Measurements from ENCODE around the gene NUDT16L1. TPM values are rescaled to one million over a fixed set of nuclear protein-coding genes. Genes with fewer than 3 reads are reported as not detected.

Gene NUDT16L1
- total RNA-seq, 1 experiment from 2014 or later, result 33.8 TPM

GRCh38 chr16:4685776-4686496, 7.4 kb upstream of the NUDT16L1 start:
- intact Hi-C loops (cut with micrococcal nuclease; ENCODE audit: unreplicated experiment), result no loop called here
- BruUV-seq (replicated peaks), result no TSS peak
- H3K9me3 ChIP-seq (ENCODE audit: low read depth, low read length, poor library complexity, severe bottlenecking), result no peaks in the 10 kb centered on the region
- no peak overlapping the region for H3K27ac ChIP-seq (ENCODE audit: low read depth, low read length, poor library complexity, severe bottlenecking)
- ChIA-PET CTCF (no interaction called here), POLR2A (ENCODE audit: low non-redundant PET) (no interaction called here)
- no peaks in the 10 kb centered on the region for H3K4me1 ChIP-seq (ENCODE audit: insufficient read depth, low read length, poor library complexity, severe bottlenecking)
- H3K36me3 ChIP-seq (ENCODE audit: insufficient read depth, low read length, poor library complexity, severe bottlenecking), result no peaks in the 10 kb centered on the region
- TF ChIP-seq EZH2 (IDR thresholded peaks at IDR 0.05; ENCODE audit: borderline replicate concordance, low read depth, low read length, poor library complexity, severe bottlenecking), result no peak
- H3K27me3 ChIP-seq (replicated peaks; ENCODE audit: insufficient read depth, low read depth, low read length, poor library complexity), result no peaks in the 10 kb centered on the region
- DNase-seq (ENCODE audit: low spot score), result no peak
- no peak overlapping the region for H3K4me3 ChIP-seq (ENCODE audit: low read depth, low read length, poor library complexity, severe bottlenecking)

GRCh38 chr16:4686497-4687210, 6.7 kb upstream of the NUDT16L1 start:
- intact Hi-C loops (cut with micrococcal nuclease; ENCODE audit: unreplicated experiment), result no loop called here

GRCh38 chr16:4687416-4687815, 5.9 kb upstream of the NUDT16L1 start:
- ChIA-PET CTCF (interaction anchor here (0.5 kb wide), 1 partner anchor 131 kb away, joined by 3 read pairs; the partner anchor contains the start of gene C16orf96), POLR2A (ENCODE audit: low non-redundant PET) (no interaction called here)
- no peaks in the 10 kb centered on the region for H3K9me3 ChIP-seq (ENCODE audit: low read depth, low read length, poor library complexity, severe bottlenecking)
- H3K27me3 ChIP-seq (replicated peaks; ENCODE audit: insufficient read depth, low read depth, low read length, poor library complexity), result no peaks in the 10 kb centered on the region
- intact Hi-C loops (cut with micrococcal nuclease; ENCODE audit: unreplicated experiment), result no loop called here
- no peaks in the 10 kb centered on the region for H3K36me3 ChIP-seq (ENCODE audit: insufficient read depth, low read length, poor library complexity, severe bottlenecking)
- no TSS peak for BruUV-seq (replicated peaks)
- TF ChIP-seq CTCF (conservative IDR thresholded peaks at IDR 0.05; ENCODE audit: low read depth, low read length), result no peak
- no peak for TF ChIP-seq EZH2 (IDR thresholded peaks at IDR 0.05; ENCODE audit: borderline replicate concordance, low read depth, low read length, poor library complexity, severe bottlenecking)
- H3K27ac ChIP-seq (ENCODE audit: low read depth, low read length, poor library complexity, severe bottlenecking), result no peak overlapping the region
- H3K4me3 ChIP-seq (ENCODE audit: low read depth, low read length, poor library complexity, severe bottlenecking), result no peak overlapping the region
- no peak for DNase-seq (ENCODE audit: low spot score)
- no peaks in the 10 kb centered on the region for H3K4me1 ChIP-seq (ENCODE audit: insufficient read depth, low read length, poor library complexity, severe bottlenecking)

More at GRCh38 chr16:4686497-4687210, 6.7 kb upstream of the NUDT16L1 start:
- CTCF ChIA-PET, result no interaction called here
- H3K27ac ChIP-seq (ENCODE audit: low read depth, low read length, poor library complexity, severe bottlenecking), result no peak overlapping the region
- POLR2A ChIA-PET (ENCODE audit: low non-redundant PET), result no interaction called here
- H3K4me3 ChIP-seq (ENCODE audit: low read depth, low read length, poor library complexity, severe bottlenecking), result no peak overlapping the region
- DNase-seq (ENCODE audit: low spot score), result no peak
- TF ChIP-seq CTCF (conservative IDR thresholded peaks at IDR 0.05; ENCODE audit: low read depth, low read length) (no peak), EZH2 (IDR thresholded peaks at IDR 0.05; ENCODE audit: borderline replicate concordance, low read depth, low read length, poor library complexity, severe bottlenecking) (no peak)
- no TSS peak for BruUV-seq (replicated peaks)
- H3K4me1 ChIP-seq (ENCODE audit: insufficient read depth, low read length, poor library complexity, severe bottlenecking), result no peaks in the 10 kb centered on the region
- H3K36me3 ChIP-seq (ENCODE audit: insufficient read depth, low read length, poor library complexity, severe bottlenecking), result no peaks in the 10 kb centered on the region
- no peaks in the 10 kb centered on the region for H3K9me3 ChIP-seq (ENCODE audit: low read depth, low read length, poor library complexity, severe bottlenecking)
- H3K27me3 ChIP-seq (replicated peaks; ENCODE audit: insufficient read depth, low read depth, low read length, poor library complexity), result no peaks in the 10 kb centered on the region
